SIG-M5 treated with dmso at 0.1 percent for 504 hours (cell line): Measurements from ENCODE around the gene EHD2.
"Not testable (repeated sequence)": the region's sequence is repeated elsewhere in the genome, so short reads cannot be mapped to it uniquely, and the experiment has no call there.

ENCODE experiments used
- DNase-seq: peaks from one replicate; lab custom pipeline; 2025; ENCODE audit not compliant: unreplicated experiment; lab: John Stamatoyannopoulos, UW

EHD2 gene

GRCh38 chr19:47713046-47714021 is at the start of gene EHD2:
TSS of gene EHD2 (plus strand) at chr19:47713422. CDS start at chr19:47716613, 3,191 bp downstream.
- no peak for DNase-seq

- DNase-seq: peak; percentile 56
These were observed 49.7 kb upstream of the EHD2 start for GRCh38 chr19:47663435-47663910.

- DNase-seq: peak; percentile 81
These were observed 49.1 kb upstream of the EHD2 start for GRCh38 chr19:47663911-47664771.

- not testable (repeated sequence) for DNase-seq
These were observed 44.7 kb upstream of the EHD2 start for GRCh38 chr19:47668556-47668955.

GRCh38 chr19:47670736-47671135 is 42.5 kb upstream of the EHD2 start:
- no peak for DNase-seq

- no peak for DNase-seq
These were observed 41.7 kb upstream of the EHD2 start for GRCh38 chr19:47671499-47671898.

GRCh38 chr19:47673426-47673825 is 39.8 kb upstream of the EHD2 start:
- DNase-seq: no peak

- DNase-seq: no peak
These were observed 38.7 kb upstream of the EHD2 start for GRCh38 chr19:47674548-47674947.

GRCh38 chr19:47675271-47675670 is 38.0 kb upstream of the EHD2 start:
- no peak for DNase-seq

- DNase-seq: no peak
These were observed 37.4 kb upstream of the EHD2 start for GRCh38 chr19:47675859-47676258.

GRCh38 chr19:47676811-47677210 is 36.4 kb upstream of the EHD2 start:
- DNase-seq: no peak

- DNase-seq: no peak
These were observed 33.8 kb upstream of the EHD2 start for GRCh38 chr19:47679251-47679900.

- no peak for DNase-seq
These were observed 33.0 kb upstream of the EHD2 start for GRCh38 chr19:47679922-47680857.

GRCh38 chr19:47680858-47681332 is 32.3 kb upstream of the EHD2 start:
- no peak for DNase-seq

GRCh38 chr19:47681388-47681787 is 31.8 kb upstream of the EHD2 start:
- no peak for DNase-seq

- no peak for DNase-seq
These were observed 31.3 kb upstream of the EHD2 start for GRCh38 chr19:47681936-47682335.

GRCh38 chr19:47682939-47683338 is 30.3 kb upstream of the EHD2 start:
- no peak for DNase-seq

- DNase-seq: no peak
These were observed 26.4 kb upstream of the EHD2 start for GRCh38 chr19:47686679-47687450.

GRCh38 chr19:47687906-47688305 is 25.3 kb upstream of the EHD2 start:
- no peak for DNase-seq
